HG02970 (cell line): Measurements from ENCODE around the gene GOLGB1.

Experiments
- ATAC-seq: cut with Tn5 transposase; IDR thresholded peaks from one replicate; pipeline ENCODE4 v1.9.1; 2021; ENCODE audit warnings: mild to moderate bottlenecking, moderate library complexity, moderate number of reproducible peaks; ENCODE audit not compliant: unreplicated experiment, low FRiP score

GOLGB1 gene

DNA sequence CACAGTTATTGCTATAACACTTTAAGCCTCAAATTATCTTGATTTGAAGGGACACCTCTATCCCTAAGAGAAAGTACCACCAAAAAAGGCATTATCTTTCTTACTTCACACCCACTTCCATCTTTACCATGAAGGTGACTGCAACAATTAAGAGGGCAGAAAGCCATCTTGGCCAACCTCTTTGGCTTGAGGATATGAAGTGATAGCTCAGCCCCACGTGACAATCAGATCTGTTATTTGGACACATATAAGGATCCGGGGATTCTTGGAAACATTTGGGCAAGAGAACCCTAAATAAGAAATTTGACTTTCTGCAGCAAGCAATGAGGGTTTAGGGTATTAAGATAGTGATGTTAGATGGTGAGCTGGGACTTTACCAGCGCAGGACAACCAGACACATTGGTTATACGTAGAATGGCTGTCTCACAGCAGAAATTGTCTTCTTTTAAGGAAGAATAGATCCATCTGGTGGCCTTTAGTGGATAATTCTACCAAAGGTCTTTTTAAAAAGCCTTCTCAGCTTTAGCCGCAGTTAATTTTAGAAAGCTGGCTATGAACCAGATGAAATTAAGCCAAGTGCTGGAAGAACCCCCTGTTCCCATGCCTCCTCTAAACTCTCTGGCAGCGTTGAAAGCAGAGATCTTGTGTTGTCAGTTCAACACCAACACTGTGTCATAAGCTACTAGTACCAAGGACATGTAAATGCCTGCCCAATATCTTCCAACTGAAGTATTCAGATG, 101.2 kb downstream of the GOLGB1 start:
- no peak for ATAC-seq

DNA sequence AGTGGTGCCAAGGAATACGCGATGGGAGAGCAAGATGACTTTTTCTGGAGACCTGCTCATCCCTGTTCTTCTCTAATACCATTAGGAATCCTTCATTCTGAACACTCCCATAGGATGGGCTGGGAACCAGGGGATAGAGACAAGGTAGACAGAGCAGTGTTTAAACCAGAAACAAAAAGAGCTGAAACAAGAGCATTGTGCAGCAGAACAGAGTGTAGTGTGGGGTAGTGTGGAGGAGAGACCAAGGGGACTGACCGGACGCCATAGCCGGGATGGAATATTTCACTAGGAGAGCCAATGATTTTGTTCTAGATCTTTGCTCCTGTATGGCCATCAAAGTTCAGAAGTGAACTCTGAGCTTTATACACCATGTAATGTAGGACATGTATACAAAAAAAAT, 104.5 kb downstream of the GOLGB1 start:
- no peak for ATAC-seq

DNA sequence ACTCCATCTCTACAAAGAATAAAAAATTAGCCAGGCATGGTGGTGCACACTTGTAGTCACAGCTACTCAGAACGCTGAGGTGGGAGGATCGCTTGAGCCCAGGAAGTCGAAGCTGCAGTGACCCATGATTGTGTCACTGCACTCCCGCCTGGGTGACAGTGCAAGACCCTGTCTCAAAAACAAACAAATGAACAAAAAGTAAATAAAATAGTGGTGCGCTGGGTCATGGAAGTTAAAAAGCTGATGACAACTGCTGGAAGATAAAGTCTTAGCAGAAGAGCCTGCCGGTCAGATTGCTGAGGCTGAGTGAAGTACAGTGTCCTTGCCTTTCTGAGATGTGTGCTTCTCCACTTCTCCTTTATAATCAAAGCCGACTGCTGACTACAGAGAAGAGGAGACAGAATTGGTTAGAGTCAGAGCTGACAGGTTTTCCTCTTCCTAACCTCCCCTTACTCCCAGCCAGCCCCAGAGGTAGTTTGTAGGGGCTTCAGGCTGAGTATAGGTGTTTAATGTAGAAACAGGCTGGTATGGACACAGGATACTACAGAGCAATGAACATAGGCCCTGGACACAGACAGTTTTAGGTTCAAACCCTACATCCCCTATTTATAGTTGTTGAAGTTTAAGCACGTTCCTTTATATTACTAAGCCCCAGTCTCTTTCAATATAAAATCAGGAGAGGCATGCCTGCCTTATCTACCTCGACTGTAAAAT, 106.8 kb downstream of the GOLGB1 start:
- no peak for ATAC-seq

DNA sequence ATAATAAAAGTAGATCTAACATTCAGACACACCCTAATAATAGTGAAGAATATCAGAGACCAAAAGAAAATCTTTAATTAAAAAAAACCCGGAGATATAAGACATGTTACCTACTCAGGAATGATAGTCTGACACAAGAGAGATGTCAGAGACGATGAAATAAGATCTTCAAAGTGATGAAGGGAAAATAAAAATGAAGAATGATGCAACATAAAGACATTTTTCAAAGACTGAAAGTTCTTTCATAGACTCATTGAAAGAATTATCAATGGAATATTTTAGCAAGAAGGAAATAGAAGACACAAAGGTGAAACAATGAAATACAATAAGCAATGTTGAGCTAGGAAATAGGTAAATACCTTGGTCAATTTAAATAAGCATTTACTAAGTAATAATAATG, 108.4 kb downstream of the GOLGB1 start:
- ATAC-seq: no peak

DNA sequence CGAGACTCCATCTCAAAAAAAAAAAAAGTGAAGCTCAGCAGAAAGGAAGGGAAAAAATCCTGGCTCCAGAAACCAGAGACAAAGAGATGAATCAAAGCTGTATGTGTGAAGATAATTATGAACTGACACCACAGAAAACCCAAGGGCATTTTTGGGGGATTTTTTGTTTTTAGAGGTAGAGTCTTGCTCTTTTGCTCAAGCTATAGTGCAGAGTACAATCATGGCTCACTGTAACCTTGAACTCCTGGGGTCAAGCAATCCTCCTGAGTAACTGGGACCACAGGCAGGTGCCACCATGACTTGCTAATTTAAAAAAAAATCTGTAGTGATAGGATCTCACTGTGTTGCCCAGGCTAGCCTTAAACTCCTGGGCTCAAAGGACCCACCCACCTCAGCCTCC, 111.6 kb downstream of the GOLGB1 start:
- no peak for ATAC-seq

DNA sequence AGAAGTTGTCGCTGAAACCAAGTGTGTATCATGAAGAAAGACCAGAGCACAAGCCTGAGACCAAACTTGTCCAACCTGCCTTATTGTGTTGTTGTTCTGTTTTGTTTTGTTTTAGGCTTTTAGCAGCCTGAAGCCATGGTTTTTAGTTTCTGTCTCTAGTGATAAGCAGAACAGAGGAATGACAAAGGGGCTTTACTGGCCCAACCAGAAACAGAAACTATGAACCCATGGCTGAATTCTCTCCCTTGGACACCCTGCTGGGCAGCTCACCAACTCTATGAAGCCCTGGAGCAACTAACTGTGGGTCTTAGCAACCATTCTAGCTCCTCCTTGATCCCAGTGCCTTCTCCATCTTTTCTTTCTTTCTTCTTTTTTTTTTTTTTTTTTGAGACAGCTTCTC, 119.2 kb downstream of the GOLGB1 start:
- no peak for ATAC-seq

DNA sequence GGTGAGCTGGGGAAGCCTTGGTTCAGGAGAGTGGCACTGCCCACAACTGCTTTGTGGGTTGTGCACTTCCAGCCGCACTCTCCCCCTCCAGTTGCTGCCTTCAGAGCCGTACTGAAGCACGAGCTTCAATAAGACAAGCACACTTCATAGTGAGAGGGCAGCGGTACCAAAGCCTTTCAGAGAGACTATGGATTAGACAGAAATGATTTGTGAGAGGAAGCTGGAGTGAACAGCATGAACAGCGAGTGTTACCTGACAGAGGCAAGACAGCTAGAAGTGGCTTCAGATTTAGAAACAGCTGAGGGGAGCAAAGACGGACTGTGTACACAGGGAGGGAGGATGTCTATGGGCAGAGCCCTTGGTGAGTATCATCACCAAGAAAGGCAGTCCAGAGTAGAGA, 119.9 kb downstream of the GOLGB1 start:
- no peak for ATAC-seq

DNA sequence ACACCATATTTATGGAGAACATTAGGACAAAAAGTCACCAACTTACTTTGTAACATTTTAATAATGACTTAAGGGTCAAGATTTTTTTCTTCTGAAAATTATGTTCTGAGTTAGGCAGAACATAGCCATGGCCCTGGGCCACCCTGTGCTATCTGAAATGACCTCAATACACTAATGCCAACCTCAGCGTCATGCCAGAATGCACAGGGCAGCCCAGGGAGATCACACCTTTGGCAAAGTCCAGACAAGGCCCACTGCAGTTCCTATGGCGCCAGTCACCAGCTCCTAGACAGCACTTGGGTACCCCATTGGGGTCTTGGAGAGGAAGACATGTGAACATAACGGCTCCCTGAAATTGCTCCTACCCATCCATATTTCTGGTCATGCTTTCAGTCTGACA, 121.9 kb downstream of the GOLGB1 start:
- ATAC-seq: no peak

DNA sequence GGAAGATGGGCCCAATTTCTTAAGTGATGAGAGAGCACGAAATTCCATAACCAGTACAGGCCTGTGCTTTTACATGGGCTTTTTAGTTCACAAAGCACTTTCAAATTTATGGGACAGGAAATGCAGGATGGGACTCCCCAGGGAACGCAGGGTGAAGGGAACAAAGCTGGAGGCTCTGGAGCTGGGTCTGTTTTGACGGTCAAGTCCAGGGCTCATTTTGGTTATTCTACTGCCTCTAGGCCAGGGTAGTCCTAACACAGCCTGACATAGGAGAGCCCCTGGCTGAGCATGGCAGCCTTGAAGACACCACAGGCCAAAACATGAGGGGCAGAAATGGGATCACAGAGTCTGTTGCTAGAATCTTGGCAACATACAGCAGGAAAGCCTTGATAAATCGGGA, 122.3 kb downstream of the GOLGB1 start:
- no peak for ATAC-seq

DNA sequence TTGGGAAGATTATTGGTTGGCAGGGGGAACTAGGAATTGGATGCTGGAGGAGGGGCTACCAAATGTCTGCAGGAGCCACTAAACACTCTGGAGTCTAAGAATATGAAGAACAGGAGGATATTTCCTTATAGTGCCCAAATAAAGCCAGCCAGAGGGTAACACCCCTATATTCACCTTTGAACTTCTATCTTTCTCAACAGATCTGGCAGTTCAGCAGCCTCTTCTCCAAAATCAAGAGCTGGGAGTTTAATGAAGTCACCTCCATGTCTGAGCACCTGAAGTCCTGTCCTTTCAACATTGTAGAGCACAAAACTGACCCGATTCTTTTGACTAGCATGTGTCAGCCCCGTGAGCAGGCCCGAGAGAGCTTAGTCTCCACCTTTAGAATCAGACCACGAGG, 123.0 kb downstream of the GOLGB1 start:
- ATAC-seq: no peak

DNA sequence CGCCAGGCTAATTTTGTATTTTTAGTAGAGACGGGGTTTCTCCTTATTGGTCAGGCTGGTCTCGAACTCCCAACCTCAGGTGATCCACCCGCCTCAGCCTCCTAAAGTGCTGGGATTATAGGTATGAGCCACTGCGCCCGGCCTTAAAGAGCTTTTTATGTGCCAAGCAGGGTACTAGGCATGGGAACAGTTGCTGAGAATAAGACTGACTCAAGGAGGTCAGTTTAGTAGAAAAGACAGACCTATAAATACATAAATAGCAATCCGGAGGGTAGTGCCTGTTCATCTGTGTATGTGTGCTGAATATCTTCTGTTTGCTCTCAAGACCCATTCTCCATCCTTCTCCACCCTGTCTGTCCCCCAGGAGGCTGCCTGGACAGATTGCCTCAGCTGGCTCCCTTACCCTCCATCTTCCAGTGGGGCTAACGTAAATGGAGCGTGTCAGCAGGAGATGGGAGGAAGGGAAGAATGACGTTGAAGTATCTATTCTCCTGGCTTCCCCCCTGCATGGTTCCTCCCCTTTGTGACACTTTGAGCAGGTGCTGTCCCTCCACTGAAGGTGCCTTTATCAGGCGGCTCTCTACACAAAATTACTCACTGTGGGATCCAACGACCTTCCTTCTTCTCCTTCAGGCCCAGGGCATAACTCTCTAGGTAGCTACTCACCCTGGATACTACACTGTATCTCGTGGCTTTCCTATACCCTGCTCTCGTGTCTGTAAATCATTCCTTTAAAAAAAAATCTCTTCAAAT, 125.2 kb downstream of the GOLGB1 start:
- no peak for ATAC-seq

DNA sequence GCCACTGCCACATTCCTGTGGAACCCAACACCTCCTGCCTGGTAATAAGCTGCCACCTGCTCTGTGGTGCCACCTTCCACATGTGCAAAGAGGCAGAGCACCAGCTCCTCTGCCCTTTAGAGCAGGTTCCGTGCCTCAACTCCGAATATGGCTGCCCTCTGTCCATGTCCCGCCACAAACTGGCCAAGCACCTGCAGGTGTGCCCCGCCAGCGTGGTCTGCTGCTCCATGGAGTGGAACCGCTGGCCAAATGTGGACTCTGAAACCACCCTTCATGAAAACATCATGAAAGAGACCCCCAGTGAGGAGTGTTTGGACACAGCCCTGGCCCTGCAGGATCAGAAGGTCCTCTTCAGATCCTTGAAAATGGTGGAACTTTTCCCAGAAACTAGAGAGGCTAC, 128.1 kb downstream of the GOLGB1 start:
- ATAC-seq: no peak

DNA sequence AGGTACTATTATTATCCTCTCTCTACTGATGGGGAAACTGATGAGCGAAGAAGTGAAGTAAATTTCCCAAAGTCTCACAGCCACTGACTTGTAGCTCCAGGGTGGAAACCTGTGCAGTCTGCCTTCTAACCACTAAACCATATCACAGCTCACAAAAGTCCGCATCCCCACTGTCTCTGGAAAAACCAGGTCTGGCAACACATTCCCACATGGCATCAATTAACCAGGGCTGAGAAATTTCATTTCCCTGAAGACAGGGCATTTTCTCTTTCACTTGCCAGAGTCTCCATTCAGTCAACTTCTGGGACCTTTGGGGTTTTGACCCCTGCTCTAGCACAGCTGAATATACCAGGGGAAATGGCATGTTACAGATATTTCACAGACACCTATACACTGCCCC, 129.8 kb downstream of the GOLGB1 start:
- ATAC-seq: no peak
